H1 (cell line): Measurements from ENCODE around the gene GUCA2B. TPM values are rescaled to one million over a fixed set of nuclear protein-coding genes. Genes with fewer than 3 reads are reported as not detected.

Experiments used
- CTCF ChIA-PET: fragments of 300-600 bp; sonication (Branson Sonifier 250); formaldehyde crosslinking; loops from one replicate; lab custom pipeline; 2021; ENCODE audit not compliant: partially characterized antibody; lab: Charles Lee
- POLR2A ChIA-PET: fragments of 300-600 bp; sonication (Branson Sonifier 250); formaldehyde crosslinking; loops from one replicate; lab custom pipeline; 2021; ENCODE audit warnings: inconsistent platforms; ENCODE audit not compliant: partially characterized antibody; lab: Charles Lee
- DNase-seq, 2 experiments: peaks; one replicate each; pipeline versions ENCODE4 v3.0.0 to v3.0.0-alpha.2; 2010 to 2022; ENCODE audit warnings: low spot score in 2 of 2, low read depth in 1 of 2, mixed read lengths in 1 of 2
- FAIRE-seq: peaks from 2 replicates; lab custom pipeline; 2011; peaks lifted over from hg19 to GRCh38; lab: Jason Lieb, UNC
- H2AFZ ChIP-seq: 2 replicates; pipeline ENCODE4 v1.8.1; 2012; ENCODE audit warnings: low read length, inconsistent platforms
- H2AK5ac ChIP-seq: 2 replicates; pipeline ENCODE4 v1.6.1; 2013; ENCODE audit warnings: low read depth, low read length
- H2BK120ac ChIP-seq: replicated peaks from 2 replicates; pipeline ENCODE3; 2013; ENCODE audit warnings: low read depth, low read length, inconsistent platforms
- H2BK12ac ChIP-seq: 2 replicates; pipeline ENCODE4 v1.6.1; 2013; ENCODE audit warnings: low read depth, low read length
- H2BK15ac ChIP-seq: 2 replicates; pipeline ENCODE4 v1.6.1; 2013; ENCODE audit warnings: low read length
- H2BK20ac ChIP-seq: 2 replicates; pipeline ENCODE4 v1.6.1; 2013; ENCODE audit warnings: low read length
- H2BK5ac ChIP-seq: 2 replicates; pipeline ENCODE4 v1.6.1; 2013; ENCODE audit warnings: low read depth, low read length
- H3K14ac ChIP-seq: 2 replicates; pipeline ENCODE4 v1.6.1; 2013; ENCODE audit warnings: inconsistent platforms; ENCODE audit not compliant: insufficient read length
- H3K18ac ChIP-seq: 2 replicates; pipeline ENCODE4 v1.6.1; 2013; ENCODE audit warnings: low read length; ENCODE audit errors: extremely low read depth
- H3K23ac ChIP-seq: 2 replicates; pipeline ENCODE4 v1.6.1; 2013; ENCODE audit warnings: inconsistent platforms; ENCODE audit not compliant: insufficient read length
- H3K23me2 ChIP-seq: 2 replicates; pipeline ENCODE4 v1.6.1; 2013; ENCODE audit warnings: low read depth, low read length
- H3K27ac ChIP-seq: 2 replicates; pipeline ENCODE4 v1.6.1; 2011; ENCODE audit warnings: low read depth, low read length, inconsistent platforms
- H3K27me3 ChIP-seq, 4 experiments: replicated peaks in 1 of 4; 1 replicate in 1 of 4; 2 replicates in 3 of 4; pipeline versions ENCODE4 v1.6.1 to v1.8.1; 2011 to 2013; ENCODE audit warnings: low read length in 3 of 4, mild to moderate bottlenecking in 3 of 4, inconsistent platforms in 2 of 4, mixed read lengths in 2 of 4, moderate library complexity in 1 of 4; ENCODE audit not compliant: control insufficient read depth in 3 of 4, insufficient read depth in 3 of 4; ENCODE audit errors: extremely low read depth in 1 of 4
- H3K36me3 ChIP-seq, 4 experiments: 2 replicates each; pipeline versions ENCODE4 v1.6.1 to v1.8.1; 2011 to 2013; ENCODE audit warnings: mild to moderate bottlenecking in 4 of 4, low read length in 3 of 4, moderate library complexity in 2 of 4, control low read depth in 1 of 4, inconsistent platforms in 1 of 4; ENCODE audit not compliant: insufficient read depth in 4 of 4, control insufficient read depth in 2 of 4
- H3K4ac ChIP-seq: replicated peaks from 2 replicates; pipeline ENCODE3; 2013; ENCODE audit warnings: low read length, low read depth, mixed read lengths, inconsistent platforms; ENCODE audit not compliant: insufficient read length
- H3K4me1 ChIP-seq, 4 experiments: replicated peaks in 1 of 4; 1 replicate in 1 of 4; 2 replicates in 3 of 4; pipeline versions ENCODE4 v1.6.1 to v1.8.1; 2011 to 2013; ENCODE audit warnings: low read length in 3 of 4, inconsistent platforms in 2 of 4, mixed read lengths in 1 of 4; ENCODE audit not compliant: insufficient read depth in 4 of 4, control insufficient read depth in 3 of 4
- H3K4me2 ChIP-seq, 2 experiments: 2 replicates each; pipeline versions ENCODE4 v1.6.1 to v1.8.1; 2011 to 2013; ENCODE audit warnings: low read depth in 2 of 2, low read length in 2 of 2, control low read depth in 1 of 2, inconsistent platforms in 1 of 2, mild to moderate bottlenecking in 1 of 2; ENCODE audit not compliant: insufficient read depth in 1 of 2
- H3K4me3 ChIP-seq, 4 experiments: fragments of 200-600, 300-600 bp in 1 of 4; sonication (generic), shearing (Covaris generic), sonication (Bioruptor Twin) in 1 of 4; 2 replicates each; pipeline versions ENCODE4 v1.5.1 to v1.8.1; 2011 to 2016; ENCODE audit warnings: low read length in 4 of 4, low read depth in 3 of 4, control low read depth in 2 of 4, inconsistent platforms in 2 of 4, mild to moderate bottlenecking in 2 of 4, mixed read lengths in 1 of 4, moderate library complexity in 1 of 4; ENCODE audit not compliant: insufficient read depth in 2 of 4; ENCODE audit errors: extremely low read depth in 1 of 4
- H3K56ac ChIP-seq: replicated peaks from 2 replicates; pipeline ENCODE3; 2013; ENCODE audit warnings: low read depth, mild to moderate bottlenecking, mixed read lengths, low read length, inconsistent platforms; ENCODE audit not compliant: insufficient read length
- H3K79me1 ChIP-seq: 2 replicates; pipeline ENCODE4 v1.6.1; 2013; ENCODE audit warnings: low read depth, low read length, control low read depth
- H3K79me2 ChIP-seq, 2 experiments: 2 replicates each; pipeline versions ENCODE4 v1.6.1 to v1.8.1; 2012 to 2013; ENCODE audit warnings: low read length in 2 of 2, mild to moderate bottlenecking in 2 of 2, inconsistent platforms in 1 of 2; ENCODE audit not compliant: insufficient read depth in 2 of 2, control insufficient read depth in 1 of 2
- H3K9ac ChIP-seq, 4 experiments: replicated peaks in 1 of 4; 1 replicate in 1 of 4; 2 replicates in 3 of 4; pipeline versions ENCODE4 v1.6.1 to v1.8.1; 2011 to 2013; ENCODE audit warnings: low read depth in 3 of 4, low read length in 3 of 4, control low read depth in 2 of 4, mild to moderate bottlenecking in 2 of 4, moderate library complexity in 2 of 4, inconsistent platforms in 1 of 4; ENCODE audit errors: extremely low read depth in 1 of 4
- H3K9me3 ChIP-seq, 2 experiments: 2 replicates each; pipeline versions ENCODE4 v1.6.1 to v1.8.1; 2012 to 2013; ENCODE audit warnings: mild to moderate bottlenecking in 2 of 2, moderate library complexity in 2 of 2, control low read depth in 1 of 2, inconsistent platforms in 1 of 2, low read depth in 1 of 2, low read length in 1 of 2, mixed read lengths in 1 of 2; ENCODE audit not compliant: insufficient read depth in 2 of 2
- H4K20me1 ChIP-seq, 2 experiments: replicated peaks in 1 of 2; 2 replicates each; pipeline versions ENCODE3 to v1.8.1; 2011 to 2013; ENCODE audit warnings: inconsistent platforms in 2 of 2, low read length in 2 of 2, mild to moderate bottlenecking in 1 of 2; ENCODE audit not compliant: insufficient read depth in 2 of 2, control insufficient read depth in 1 of 2
- H4K5ac ChIP-seq: 2 replicates; pipeline ENCODE4 v1.6.1; 2013; ENCODE audit warnings: low read length, low read depth, mixed read lengths, inconsistent platforms; ENCODE audit not compliant: insufficient read length
- H4K8ac ChIP-seq: 2 replicates; pipeline ENCODE4 v1.8.0; 2013; ENCODE audit warnings: mild to moderate bottlenecking, moderate library complexity, low read length, inconsistent platforms; ENCODE audit not compliant: insufficient read depth; ENCODE audit errors: extremely low read depth
- H4K91ac ChIP-seq: replicated peaks from 2 replicates; pipeline ENCODE3; 2013; ENCODE audit warnings: low read length, mixed read lengths, inconsistent platforms; ENCODE audit not compliant: insufficient read length
- ASH2L ChIP-seq: fragments of 200-600, 300-600 bp; sonication (generic); IDR thresholded peaks from one replicate; pipeline ENCODE4 v1.7.1; 2017; ENCODE audit warnings: low read length
- CBX8 ChIP-seq: fragments of 300-800, 300-1000 bp; sonication (generic); IDR thresholded peaks from 2 replicates; pipeline ENCODE4 v1.7.1; 2016; ENCODE audit warnings: low read depth, low read length, borderline replicate concordance
- CHD1 ChIP-seq: IDR thresholded peaks from 2 replicates; pipeline ENCODE4 v1.6.1; 2012; ENCODE audit warnings: low read depth, low read length, improper control_type of control experiment
- CHD2 ChIP-seq: IDR thresholded peaks from 2 replicates; pipeline ENCODE4 v1.6.1; 2012; ENCODE audit warnings: low read length, improper control_type of control experiment
- EP300 ChIP-seq, 2 experiments: IDR thresholded peaks; 1 replicate in 1 of 2; 2 replicates in 1 of 2; pipeline ENCODE4 v1.6.1; 2011 to 2012; ENCODE audit warnings: low read depth in 2 of 2, low read length in 2 of 2, mild to moderate bottlenecking in 2 of 2, borderline replicate concordance in 1 of 2, inconsistent platforms in 1 of 2, moderate library complexity in 1 of 2
- HDAC6 ChIP-seq: IDR thresholded peaks from one replicate; pipeline ENCODE4 v1.7.1; 2012; ENCODE audit warnings: low read depth, mild to moderate bottlenecking, inconsistent platforms, low read length, moderate library complexity
- KDM4A ChIP-seq: IDR thresholded peaks from one replicate; pipeline ENCODE4 v1.7.1; 2012; ENCODE audit warnings: low read depth, mild to moderate bottlenecking, moderate library complexity, low read length, inconsistent platforms; ENCODE audit not compliant: severe bottlenecking
- PHF8 ChIP-seq: fragments of 200-600 bp; sonication (generic); conservative IDR thresholded peaks from 2 replicates; pipeline ENCODE4 v1.7.1; 2012; ENCODE audit warnings: low read depth, mild to moderate bottlenecking, inconsistent platforms, low read length, moderate library complexity
- RBBP5 ChIP-seq: IDR thresholded peaks from 2 replicates; pipeline ENCODE4 v1.7.1; 2012; ENCODE audit warnings: low read depth, mild to moderate bottlenecking, inconsistent platforms, low read length, moderate library complexity, borderline replicate concordance
- SP2 ChIP-seq: IDR thresholded peaks from 2 replicates; pipeline ENCODE4 v1.6.1; 2012; ENCODE audit warnings: mild to moderate bottlenecking, low read length, inconsistent platforms
- WGBS, 2 experiments: shearing (Covaris generic) in 1 of 2; methylation state at CpG; one replicate each; pipeline versions ENCODE4 v1.1.6 to v1.1.7; 2013 to 2015; ENCODE audit warnings: low lambda C conversion rate in 2 of 2, mixed read lengths in 2 of 2, inconsistent platforms in 1 of 2, low coverage in 1 of 2, missing lambda C conversion rate in 1 of 2; ENCODE audit not compliant: insufficient replicate concordance in 2 of 2, insufficient coverage in 1 of 2, insufficient read length in 1 of 2; ENCODE audit errors: extremely low coverage in 1 of 2, missing lambda C conversion rate in 1 of 2; 5-methylcytosine and 5-hydroxymethylcytosine counted together
- polyA plus RNA-seq, 7 experiments: library from polyadenylated mRNA; depleted of rRNA in 3 of 7; stranded (reverse) in 5 of 7; unstranded in 2 of 7; fragments of >200 nt in 5 of 7; fragments of 200-250 nt in 2 of 7; gene quantifications; 1 replicate in 5 of 7; 2 replicates in 1 of 7; 4 replicates in 1 of 7; pipeline versions ENCODE4 v1.2.1 to v1.2.3, GENCODE V29; 2011 to 2013; ENCODE audit warnings: missing spikeins in 2 of 7, mixed read lengths in 2 of 7
- total RNA-seq: library from RNA; stranded (reverse); fragmentation: NEBNext Ultra II Directional; extraction: Animal tissue kit (Norgen Biotek cat#: 25700); gene quantifications from 2 replicates; pipeline ENCODE4 v1.2.1, GENCODE V29; 2021
- TF ChIP-seq, protein P1 (sequence below): IDR thresholded peaks from 2 replicates; pipeline ENCODE4 v1.6.1; 2011; ENCODE audit warnings: low read length, improper control_type of control experiment

The GUCA2B gene
- total and polyA plus RNA-seq, 2 of the 8 experiments (the other 6 are each of a cell fraction or from before 2014, with no cell fraction given): not detected

GRCh38 chr1:42143896-42144710 is 9.1 kb upstream of the GUCA2B start:
- Histone ChIP-seq H3K4ac (no peak overlapping the region), H3K4me1 (no peaks in the 10 kb centered on the region)
- WGBS, 2 experiments: 78% methylated on average over 13 of the region's 13 CpGs; no CpG with 5 or more reads in 1 of the 2 experiments
- TF ChIP-seq PHF8: no peak
- TF ChIP-seq ASH2L: no peak
- no peak for TF ChIP-seq RBBP5
- TF ChIP-seq CHD2: no peak
- TF ChIP-seq KDM4A: no peak
- no peak for TF ChIP-seq EP300 (IDR thresholded peaks at IDR 0.05; ENCODE audit: borderline replicate concordance in 1 of 2, low read depth in 2 of 2, low read length in 2 of 2)
- TF ChIP-seq, protein P1, sequence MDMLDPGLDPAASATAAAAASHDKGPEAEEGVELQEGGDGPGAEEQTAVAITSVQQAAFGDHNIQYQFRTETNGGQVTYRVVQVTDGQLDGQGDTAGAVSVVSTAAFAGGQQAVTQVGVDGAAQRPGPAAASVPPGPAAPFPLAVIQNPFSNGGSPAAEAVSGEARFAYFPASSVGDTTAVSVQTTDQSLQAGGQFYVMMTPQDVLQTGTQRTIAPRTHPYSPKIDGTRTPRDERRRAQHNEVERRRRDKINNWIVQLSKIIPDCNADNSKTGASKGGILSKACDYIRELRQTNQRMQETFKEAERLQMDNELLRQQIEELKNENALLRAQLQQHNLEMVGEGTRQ: no peak
- no peak for TF ChIP-seq CBX8
- no peak for TF ChIP-seq SP2
- TF ChIP-seq CHD1: no peak
- TF ChIP-seq HDAC6: no peak

More at GRCh38 chr1:42143896-42144710, 9.1 kb upstream of the GUCA2B start:
- Histone ChIP-seq H3K36me3 (no peaks in the 10 kb centered on the region), H2BK20ac (no peak overlapping the region), H3K4me3 (no peak overlapping the region), H2BK15ac (no peak overlapping the region), H3K79me1 (no peaks in the 10 kb centered on the region), H2BK120ac (no peak overlapping the region), H4K91ac (no peak overlapping the region), H4K20me1 (peaks cover 0 to 2% of the 10 kb centered on the region in 2 experiments), H3K9me3 (no peaks in the 10 kb centered on the region), H3K56ac (no peak overlapping the region), H3K23me2 (no peaks in the 10 kb centered on the region; the same call in 1 of the 2 replicates), H3K4me2 (no peak overlapping the region), H2AFZ (no peak overlapping the region), H4K5ac (no peak overlapping the region), H2BK5ac (no peak overlapping the region), H2AK5ac (no peak overlapping the region), H3K79me2 (no peaks in the 10 kb centered on the region), H3K9ac (no peak overlapping the region), H3K27ac (no peak overlapping the region), H3K18ac (no peak overlapping the region), H2BK12ac (no peak overlapping the region), H3K23ac (no peak overlapping the region), H4K8ac (no peak overlapping the region; the same call in 1 of the 2 replicates), H3K14ac (no peak overlapping the region), H3K27me3 (no peaks in the 10 kb centered on the region; a peak in 2 of 7 replicates)
- FAIRE-seq (no peak), DNase-seq (peak in 1 of 2 experiments; percentile 26)
- ChIA-PET CTCF (interaction anchor here (0.5 to 1.9 kb wide), 5 partner anchors 8 to 881 kb away, joined by 3 to 6 read pairs (median 3); no protein-coding TSS in a partner anchor), POLR2A (no interaction called here)
